K562 (cell line): ENCODE data around the gene MME. TPM values are rescaled to one million over a fixed set of nuclear protein-coding genes. Genes with fewer than 3 reads are reported as not detected.

Experiments used
- CXXC5 ChIP-seq: fragments of 250-450 bp; sonication (Bioruptor Pico); IDR thresholded peaks from 2 replicates; pipeline ENCODE4 v1.8.0; 2022; ENCODE audit warnings: inconsistent platforms, mild to moderate bottlenecking, moderate library complexity
- EGR1 ChIP-seq: fragments of 450-650 bp; conservative IDR thresholded peaks from 2 replicates; pipeline ENCODE4 v1.6.1; 2017; ENCODE audit warnings: mild to moderate bottlenecking
- HDGF ChIP-seq: fragments of 450-650 bp; IDR thresholded peaks from 2 replicates; pipeline ENCODE4 v1.6.1; 2016
- NFRKB ChIP-seq: fragments of 450-650 bp; IDR thresholded peaks from 2 replicates; pipeline ENCODE4 v1.6.1; 2016; ENCODE audit warnings: low read depth
- PPARD ChIP-seq: fragments of 250-450 bp; sonication (Bioruptor Pico); IDR thresholded peaks from 2 replicates; pipeline ENCODE4 v1.8.0; 2022; ENCODE audit warnings: inconsistent platforms, mild to moderate bottlenecking, moderate library complexity
- ZNF140 ChIP-seq: fragments of 250-450 bp; sonication (Bioruptor Pico); IDR thresholded peaks from 2 replicates; pipeline ENCODE4 v1.8.0; 2021; ENCODE audit warnings: moderate library complexity, mild to moderate bottlenecking, inconsistent platforms
- ZNF3 ChIP-seq: fragments of 250-450 bp; sonication (Bioruptor Pico); IDR thresholded peaks from 2 replicates; pipeline ENCODE4 v1.5.0; 2021; ENCODE audit warnings: mild to moderate bottlenecking, moderate library complexity
- ZNF766 ChIP-seq: fragments of 200-800 bp; sonication (Bioruptor generic); conservative IDR thresholded peaks from 2 replicates; pipeline ENCODE4 v1.6.1; 2016; ENCODE audit warnings: missing genetic modification characterization, missing compliant biosample characterization
- polyA plus RNA-seq, 8 experiments: library from polyadenylated mRNA; depleted of rRNA in 4 of 8; stranded (reverse) in 5 of 8; unstranded in 3 of 8; fragments of >200 nt; fragmentation: Nextera tagmentation in 2 of 8; fragmentation: Illumina TruSeq in 1 of 8; extraction: Ambion mirVana in 2 of 8; extraction: Trizol in 1 of 8; gene quantifications; 2 replicates each; pipeline versions ENCODE4 v1.2.1 to v1.2.3, GENCODE V29; 2011 to 2014; ENCODE audit warnings: inconsistent platforms in 1 of 8, missing spikeins in 1 of 8
- total RNA-seq, 7 experiments: library from RNA; depleted of rRNA in 6 of 7; stranded (reverse); fragments of >200 nt in 6 of 7; fragmentation: Illumina TruSeq in 2 of 7; extraction: Trizol in 2 of 7; gene quantifications; 2 replicates each; pipeline versions ENCODE4 v1.2.1 to v1.2.3, GENCODE V29; 2011 to 2021; ENCODE audit warnings: low replicate concordance in 1 of 7
- TF ChIP-seq, protein P1 (sequence below): fragments of 250-450 bp; sonication (Bioruptor Pico); IDR thresholded peaks from 2 replicates; pipeline ENCODE4 v1.5.0; 2021; ENCODE audit warnings: mild to moderate bottlenecking, moderate library complexity
- TF ChIP-seq, protein P2 (sequence below), 2 experiments: fragments of 450-650 bp; conservative IDR thresholded peaks; 2 replicates each; pipeline ENCODE4 v1.6.1; 2017; ENCODE audit warnings: mild to moderate bottlenecking in 2 of 2, moderate library complexity in 2 of 2
- TF ChIP-seq, protein P3 (sequence below): sonication (generic); formaldehyde crosslinking; IDR thresholded peaks from 2 replicates; pipeline ENCODE4 v1.9.0; 2022; ENCODE audit warnings: mild to moderate bottlenecking, missing genetic modification reagents

Gene MME
- total and polyA plus RNA-seq, 9 of the 15 experiments (the other 6 are each of a cell fraction or from before 2014, with no cell fraction given) = 0.80 to 8.6 (median 2.5) TPM

- TF ChIP-seq ZNF766 (CRISPR knock-in tag) (no peak), HDGF (no peak), ZNF3 (CRISPR knock-in tag) (no peak), ZNF140 (CRISPR knock-in tag) (no peak), CXXC5 (CRISPR knock-in tag) (no peak), NFRKB (no peak), PPARD (CRISPR knock-in tag) (no peak), EGR1 (no peak)
- TF ChIP-seq, protein P1, sequence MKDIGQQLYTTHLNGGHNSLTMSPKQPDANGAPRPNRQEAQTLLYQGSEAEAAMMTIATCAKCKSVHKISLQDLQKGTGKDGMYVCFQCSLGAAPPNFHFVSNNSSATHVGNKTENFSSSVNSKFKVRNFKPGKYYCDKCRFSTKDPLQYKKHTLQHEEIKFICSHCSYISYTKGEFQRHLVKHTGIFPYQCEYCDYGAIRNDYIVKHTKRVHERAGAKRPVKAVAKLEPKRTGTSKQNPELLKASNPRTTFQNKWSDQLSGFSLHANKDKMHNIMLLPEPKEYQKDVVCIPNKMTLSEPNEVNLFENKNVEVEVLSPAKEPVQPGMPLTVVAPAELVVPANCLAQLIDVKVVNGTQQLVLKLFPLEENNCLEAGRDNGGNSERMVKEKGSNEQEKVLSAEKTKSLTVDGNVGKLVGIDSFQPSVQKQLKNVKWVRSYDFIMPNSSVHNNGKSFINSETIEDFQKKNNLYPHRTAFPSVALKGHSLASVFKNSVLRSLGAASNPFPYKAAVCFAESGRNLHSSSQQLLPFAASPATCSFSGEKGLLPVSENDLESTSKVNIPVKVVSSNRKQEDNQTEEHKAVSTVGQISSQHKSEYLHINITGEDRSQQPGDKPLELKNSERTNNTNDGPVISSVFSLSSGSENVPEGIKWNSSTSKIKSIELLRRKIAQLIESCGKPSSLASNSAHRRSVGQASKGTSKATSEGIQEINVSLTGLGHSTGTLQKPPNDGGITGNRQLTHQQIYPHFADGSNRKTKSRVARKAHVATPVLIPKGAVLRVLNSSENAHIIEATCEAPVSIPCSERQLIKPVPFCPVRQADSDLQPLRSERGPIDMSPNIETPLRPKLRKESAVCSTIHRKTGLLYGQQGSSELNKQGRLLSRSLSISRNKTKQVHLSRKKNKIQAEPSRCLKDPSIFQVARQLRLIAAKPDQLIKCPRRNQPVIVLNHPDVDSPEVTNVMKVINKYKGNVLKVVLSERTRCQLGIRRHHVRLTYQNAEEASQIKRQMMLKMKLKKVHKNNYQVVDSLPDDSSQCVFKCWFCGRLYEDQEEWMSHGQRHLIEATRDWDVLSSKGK (CRISPR knock-in tag) = no peak
- TF ChIP-seq, protein P2, sequence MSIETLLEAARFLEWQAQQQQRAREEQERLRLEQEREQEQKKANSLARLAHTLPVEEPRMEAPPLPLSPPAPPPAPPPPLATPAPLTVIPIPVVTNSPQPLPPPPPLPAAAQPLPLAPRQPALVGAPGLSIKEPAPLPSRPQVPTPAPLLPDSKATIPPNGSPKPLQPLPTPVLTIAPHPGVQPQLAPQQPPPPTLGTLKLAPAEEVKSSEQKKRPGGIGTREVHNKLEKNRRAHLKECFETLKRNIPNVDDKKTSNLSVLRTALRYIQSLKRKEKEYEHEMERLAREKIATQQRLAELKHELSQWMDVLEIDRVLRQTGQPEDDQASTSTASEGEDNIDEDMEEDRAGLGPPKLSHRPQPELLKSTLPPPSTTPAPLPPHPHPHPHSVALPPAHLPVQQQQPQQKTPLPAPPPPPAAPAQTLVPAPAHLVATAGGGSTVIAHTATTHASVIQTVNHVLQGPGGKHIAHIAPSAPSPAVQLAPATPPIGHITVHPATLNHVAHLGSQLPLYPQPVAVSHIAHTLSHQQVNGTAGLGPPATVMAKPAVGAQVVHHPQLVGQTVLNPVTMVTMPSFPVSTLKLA (conservative IDR thresholded peaks at IDR 0.05) = no peak
- TF ChIP-seq, protein P3, sequence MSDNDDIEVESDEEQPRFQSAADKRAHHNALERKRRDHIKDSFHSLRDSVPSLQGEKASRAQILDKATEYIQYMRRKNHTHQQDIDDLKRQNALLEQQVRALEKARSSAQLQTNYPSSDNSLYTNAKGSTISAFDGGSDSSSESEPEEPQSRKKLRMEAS (CRISPR knock-in tag) = no peak
Measured at GRCh38 chr3:155189478-155189877, 109.4 kb downstream of the MME start (continued).
